GM19035 (cell line): ENCODE data around the gene NFE2.
"Not testable (repeated sequence)": the region's sequence is repeated elsewhere in the genome, so short reads cannot be mapped to it uniquely, and the experiment has no call there.

ENCODE experiments used
- ATAC-seq: cut with Tn5 transposase; IDR thresholded peaks from one replicate; pipeline ENCODE4 v1.9.1; 2021; ENCODE audit not compliant: unreplicated experiment

NFE2 gene

GRCh38 chr12:54284070-54284780, 16.6 kb downstream of the NFE2 start:
- not testable (repeated sequence) for ATAC-seq

- no peak for ATAC-seq
These were observed 17.7 kb downstream of the NFE2 start for GRCh38 chr12:54282949-54283593.

- not testable (repeated sequence) for ATAC-seq
These were observed 19.1 kb downstream of the NFE2 start for GRCh38 chr12:54281694-54282093.

DNA sequence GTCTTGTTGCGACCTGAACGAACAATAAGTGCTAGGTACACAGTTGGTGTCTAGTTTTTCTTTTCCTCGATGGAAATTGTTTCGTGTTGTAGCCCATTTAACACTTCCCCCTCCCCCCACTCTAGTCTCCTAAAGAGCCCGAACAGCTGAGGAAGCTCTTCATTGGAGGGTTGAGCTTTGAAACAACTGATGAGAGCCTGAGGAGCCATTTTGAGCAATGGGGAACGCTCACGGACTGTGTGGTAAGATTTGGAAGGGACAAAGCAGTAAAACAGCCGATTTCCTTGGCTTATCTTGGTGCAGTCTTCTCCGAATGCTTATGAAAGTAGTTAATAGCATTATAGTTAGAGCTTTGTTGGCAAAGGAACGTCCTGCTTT, 19.6 kb downstream of the NFE2 start:
- ATAC-seq = not testable (repeated sequence)

GRCh38 chr12:54280468-54281260, 20.2 kb downstream of the NFE2 start, which contains the start of gene HNRNPA1:
TSS of gene HNRNPA1 (plus strand) at chr12:54280726. CDS start at chr12:54280808, 82 bp downstream.
- peak; percentile 84 for ATAC-seq

DNA sequence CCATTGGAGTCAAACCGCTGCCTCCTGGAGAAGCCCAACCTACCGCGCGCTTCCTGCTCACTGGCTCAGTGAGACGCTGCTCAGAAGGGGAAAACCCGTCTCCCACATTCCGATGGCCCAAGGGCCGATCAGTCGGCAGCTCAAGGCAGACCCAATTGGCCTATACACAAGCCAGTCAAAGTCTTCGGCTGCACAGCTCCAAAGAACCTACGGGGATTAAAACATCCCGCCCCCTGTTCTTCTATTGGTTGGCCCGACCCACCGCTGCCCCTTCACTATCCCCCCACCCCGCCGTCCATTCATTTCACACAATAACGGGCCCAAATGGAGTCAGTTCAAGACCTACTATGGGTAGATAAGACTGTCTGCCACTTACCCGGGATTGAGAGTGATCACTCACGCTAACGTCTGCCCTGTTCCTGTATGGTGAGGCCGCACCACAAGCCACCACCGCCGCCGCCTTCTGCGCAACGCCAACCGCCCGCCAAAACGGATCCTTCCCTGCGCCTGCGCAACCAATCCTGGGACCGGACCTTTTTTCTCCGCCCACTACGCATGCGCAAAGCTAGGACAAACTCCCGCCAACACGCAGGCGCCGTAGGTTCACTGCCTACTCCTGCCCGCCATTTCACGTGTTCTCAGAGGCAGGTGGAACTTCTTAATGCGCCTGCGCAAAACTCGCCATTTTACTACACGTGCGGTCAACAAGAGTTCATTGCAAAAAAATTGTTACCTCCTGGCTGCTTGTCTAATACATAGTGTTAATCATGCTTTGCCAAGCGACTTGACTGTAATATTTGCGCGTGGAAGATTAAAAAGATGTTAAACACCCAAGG, 21.0 kb downstream of the NFE2 start, which contains the start of gene CBX5:
Gene CBX5 (minus strand): TSS at position 491 of the 836 bp plus-strand sequence. CDS start 22,472 bp downstream, outside the sequence.
- peak; percentile 70 for ATAC-seq

- ATAC-seq = no peak
These were observed 21.6 kb downstream of the NFE2 start for GRCh38 chr12:54279227-54279631.

- ATAC-seq = no peak
These were observed 23.0 kb downstream of the NFE2 start for GRCh38 chr12:54277823-54278276.

DNA sequence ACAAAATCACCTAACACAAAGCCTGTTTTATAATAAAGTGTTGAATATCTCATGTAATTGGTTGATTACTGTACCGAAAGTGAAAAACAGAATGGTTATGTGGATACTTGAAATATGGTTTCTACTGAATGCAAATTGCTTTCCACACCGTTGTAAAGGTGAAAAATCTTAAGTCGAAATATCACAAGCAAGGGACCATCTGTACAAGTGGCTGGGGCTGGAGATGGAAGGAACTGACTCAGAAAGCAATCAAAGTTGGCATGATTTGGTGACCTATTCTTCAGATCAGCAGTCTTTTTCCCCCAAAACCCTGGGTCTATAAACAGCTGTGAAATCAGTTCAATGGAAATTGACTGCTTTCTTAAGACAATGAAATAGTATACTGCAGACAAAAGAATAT, 24.4 kb downstream of the NFE2 start:
- ATAC-seq = no peak

DNA sequence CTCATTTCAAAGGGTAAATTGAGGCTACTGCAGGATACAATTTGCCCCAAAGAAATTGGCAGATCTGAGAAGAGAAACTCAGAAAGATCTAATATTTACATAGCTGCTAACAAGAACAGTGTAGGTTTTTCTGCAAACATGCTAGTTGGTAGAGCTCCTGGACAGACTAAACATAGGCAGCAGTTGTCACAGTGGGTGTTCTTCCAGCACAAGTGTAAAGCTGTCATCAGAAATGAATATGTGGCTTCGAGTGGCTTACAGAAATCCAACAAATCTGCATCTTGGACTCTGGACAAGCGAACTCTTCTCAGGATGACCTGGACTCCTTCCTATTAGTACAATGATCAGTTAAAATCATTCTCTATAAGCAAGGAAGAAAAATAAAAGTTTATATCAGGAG, 26.8 kb downstream of the NFE2 start:
- ATAC-seq = no peak

GRCh38 chr12:54272214-54272613, 28.6 kb downstream of the NFE2 start:
- ATAC-seq = no peak

DNA sequence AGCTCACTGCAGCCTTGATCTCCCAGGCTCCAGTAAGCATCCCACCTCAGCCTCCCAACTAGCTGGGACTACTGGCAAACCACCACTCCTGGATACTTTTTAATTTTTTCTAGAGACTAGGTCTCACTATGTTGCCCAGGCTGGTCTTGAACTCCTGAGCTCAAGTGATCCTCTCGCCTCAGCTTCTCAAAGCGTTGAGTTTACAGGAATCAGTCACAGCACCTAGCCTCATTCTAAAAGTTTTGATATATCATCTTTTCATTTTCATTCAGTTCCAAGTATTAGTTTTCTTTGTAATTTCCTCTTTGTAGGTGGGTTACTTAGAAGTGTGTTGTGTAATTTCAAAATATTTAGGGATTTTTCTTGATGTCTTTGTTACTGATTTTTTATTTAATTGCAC, 30.5 kb downstream of the NFE2 start:
- no peak for ATAC-seq

DNA sequence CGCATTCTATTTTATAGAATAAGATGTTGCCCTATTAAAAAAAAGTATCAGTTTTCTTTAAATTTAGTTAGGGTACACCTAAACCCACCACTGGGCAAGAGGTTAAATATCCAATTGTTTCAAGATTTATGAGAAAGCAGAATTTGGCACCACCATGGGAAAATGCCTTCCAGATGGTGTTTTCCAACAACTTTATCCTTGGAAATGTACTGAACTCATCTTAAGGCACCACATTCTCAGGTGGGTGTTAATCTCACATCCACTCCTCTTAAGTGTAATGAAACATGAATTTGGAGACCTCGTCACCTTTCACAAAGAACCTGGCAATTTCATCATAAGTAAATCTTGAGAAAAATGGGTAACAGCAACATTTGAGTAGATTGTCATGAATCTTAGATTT, 34.0 kb downstream of the NFE2 start:
- ATAC-seq = no peak

DNA sequence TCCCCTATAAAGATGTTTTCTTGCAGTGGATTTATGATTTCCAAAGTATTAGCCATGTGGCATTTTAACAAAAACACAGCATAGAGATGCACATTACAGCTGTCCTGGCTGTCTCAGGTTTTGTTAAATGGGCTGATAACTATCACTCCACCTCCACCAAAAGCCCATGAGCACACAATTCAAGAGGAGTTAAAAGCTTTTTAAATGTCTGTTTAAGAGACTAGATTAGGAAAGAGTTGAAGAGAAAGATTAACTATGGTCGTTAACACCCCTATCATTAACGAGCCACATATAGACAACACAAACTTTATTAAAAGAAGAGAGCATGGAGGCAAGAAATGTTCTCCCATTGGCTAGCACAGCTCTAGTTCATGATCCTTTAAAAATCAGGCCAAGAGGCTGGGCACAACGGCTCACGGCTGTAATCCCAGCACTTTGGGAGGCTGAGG, 35.4 kb downstream of the NFE2 start:
- no peak for ATAC-seq

DNA sequence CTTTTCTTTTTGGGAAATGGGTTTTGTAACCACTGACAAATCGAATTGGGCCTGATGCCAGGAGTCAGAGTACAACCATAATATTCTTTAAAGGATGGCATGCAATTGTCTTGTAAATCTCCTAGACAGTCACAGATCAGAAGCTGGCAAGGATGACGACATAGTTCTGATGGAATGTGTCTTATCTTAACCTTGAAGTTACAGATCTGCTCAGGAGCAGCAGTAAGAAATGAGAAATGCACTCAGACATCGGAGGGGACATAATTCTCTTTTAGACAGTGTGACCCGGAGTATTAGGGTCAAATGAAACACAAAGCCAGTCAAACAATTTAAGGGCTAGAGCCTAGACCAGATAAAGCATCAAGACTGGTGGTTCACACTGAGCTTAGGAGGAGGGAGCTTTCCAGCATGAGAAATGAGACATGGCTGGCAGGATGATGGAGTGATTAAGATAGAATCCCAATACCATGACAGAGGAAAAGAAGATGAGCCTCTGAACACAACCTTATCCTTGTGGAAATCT, 38.4 kb downstream of the NFE2 start:
- ATAC-seq = no peak

- no peak for ATAC-seq
These were observed 38.9 kb downstream of the NFE2 start for GRCh38 chr12:54261815-54262402.

GRCh38 chr12:54259194-54260011, 41.4 kb downstream of the NFE2 start:
- ATAC-seq = no peak

DNA sequence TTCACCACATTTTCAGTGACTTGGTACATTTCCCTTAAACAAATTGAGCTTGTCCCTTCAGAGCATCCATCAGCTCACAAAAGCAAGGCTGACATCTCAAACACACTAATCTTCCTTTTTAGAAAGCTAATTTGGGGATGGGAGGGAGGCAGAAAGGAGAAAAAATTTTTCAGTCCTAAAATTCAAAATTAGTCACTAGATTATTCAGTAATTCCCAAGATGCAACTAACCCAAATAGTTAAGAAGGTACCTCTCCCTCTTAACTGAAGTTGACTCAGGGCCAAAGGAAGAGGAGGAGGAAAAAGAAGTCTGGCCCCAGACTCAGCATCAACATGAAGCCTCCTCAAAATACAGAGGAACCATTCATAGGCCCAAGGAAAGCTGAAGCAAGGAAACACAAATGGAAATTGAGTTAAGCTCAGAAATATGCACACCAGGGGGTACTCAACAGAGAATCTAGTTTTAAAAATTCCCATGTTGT, 42.6 kb downstream of the NFE2 start:
- ATAC-seq = no peak

DNA sequence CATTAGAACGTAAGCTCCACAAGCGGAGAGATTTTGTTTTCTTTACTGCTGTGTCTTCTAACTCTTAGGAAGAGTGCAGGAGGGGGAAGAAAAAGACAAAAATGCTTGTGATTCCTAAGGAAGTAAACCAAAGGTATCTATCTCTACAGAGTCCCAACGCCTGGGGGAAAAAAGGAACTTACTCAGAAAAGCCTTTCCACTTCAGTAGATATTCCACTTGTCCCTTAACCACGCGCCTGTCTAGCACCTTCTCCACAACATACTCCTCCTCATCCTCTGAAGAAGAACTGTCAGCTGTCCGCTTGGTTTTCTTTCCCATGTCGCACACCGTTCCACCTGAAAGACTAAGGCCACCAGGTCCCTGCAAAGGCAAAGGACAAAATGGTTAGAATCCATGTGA, 43.5 kb downstream of the NFE2 start:
- ATAC-seq = no peak
